Cardiac muscle cell (in vitro differentiated cells and primary cell): ENCODE measurements around the gene FNBP1. TPM values are rescaled to one million over a fixed set of nuclear protein-coding genes. Genes with fewer than 3 reads are reported as not detected.

ENCODE experiments used
- DNase-seq, 2 donors: peaks; one replicate each; pipeline versions ENCODE4 v3.0.0 to v3.0.0-alpha.2; 2010 to 2017; ENCODE audit warnings: low read depth in 1 of 2, low spot score in 1 of 2
- H3K27ac ChIP-seq: fragments of 200-600 bp; sonication (generic); 2 replicates; pipeline ENCODE4 v1.5.1; 2016
- H3K27me3 ChIP-seq: fragments of 200-600 bp; sonication (generic); 2 replicates; pipeline ENCODE4 v1.6.0; 2016; ENCODE audit warnings: control low read depth
- H3K36me3 ChIP-seq: fragments of 200-600 bp; sonication (generic); 2 replicates; pipeline ENCODE4 v1.5.1; 2016; ENCODE audit warnings: control low read depth
- H3K4me1 ChIP-seq: fragments of 200-600 bp; sonication (generic); 2 replicates; pipeline ENCODE4 v1.8.1; 2017; ENCODE audit warnings: low read depth, mild to moderate bottlenecking, mixed run types
- H3K4me3 ChIP-seq: fragments of 200-600 bp; sonication (generic); 2 replicates; pipeline ENCODE4 v1.5.1; 2016; ENCODE audit warnings: mild to moderate bottlenecking
- H3K9me3 ChIP-seq: fragments of 200-600 bp; sonication (generic); 2 replicates; pipeline ENCODE4 v1.5.1; 2017; ENCODE audit warnings: low read depth, mild to moderate bottlenecking, control low read depth
- polyA plus RNA-seq: library from polyadenylated mRNA; unstranded; fragments of >200 nt; fragmentation: Nextera tagmentation; extraction: Ambion mirVana; gene quantifications from 2 replicates; pipeline ENCODE4 v1.2.1, GENCODE V29; 2016
- total RNA-seq: library from RNA; depleted of rRNA; stranded (reverse); fragments of >200 nt; gene quantifications from 2 replicates; pipeline ENCODE4 v1.2.3, GENCODE V29; 2016
- TF ChIP-seq, protein P1 (sequence below): IDR thresholded peaks from 2 replicates; pipeline ENCODE4 v1.5.1; 2012; ENCODE audit warnings: low read depth, mild to moderate bottlenecking, low read length

The FNBP1 gene
- total and polyA plus RNA-seq, 2 experiments from 2014 or later, result 20.5 to 37.9 TPM

DNA sequence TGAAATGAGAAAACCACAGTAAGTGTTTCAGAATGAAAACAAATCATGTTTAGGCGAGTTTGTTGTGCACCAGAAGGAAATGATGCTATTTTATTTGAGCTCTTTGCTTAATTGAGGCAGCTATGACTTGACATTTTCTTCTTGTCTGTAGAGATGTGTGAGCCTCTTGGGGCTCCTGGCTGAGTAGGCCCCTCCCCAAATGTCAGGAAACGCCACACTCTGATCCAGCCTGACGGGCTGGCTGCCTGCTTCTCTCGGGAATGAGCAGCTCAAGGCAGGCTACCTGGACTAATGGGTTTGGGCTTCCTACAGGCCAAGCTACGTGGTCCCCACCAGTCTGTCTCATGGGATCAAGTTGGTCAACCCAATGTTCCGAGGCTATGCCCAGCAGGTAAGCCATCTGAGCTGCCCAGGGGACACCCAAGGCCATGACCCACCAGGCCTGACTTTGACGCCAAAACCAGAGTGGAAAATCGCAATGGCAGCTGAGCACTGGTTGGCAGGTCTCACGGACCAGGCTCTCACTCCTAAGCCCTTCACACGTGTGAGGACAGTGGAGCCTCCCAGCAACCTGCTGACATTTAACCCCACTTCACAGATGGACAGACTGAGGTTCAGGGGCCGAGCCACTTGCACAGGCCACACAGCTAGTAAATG lies 177.9 kb downstream of the FNBP1 start:
- no peak overlapping the region for H3K4me3 ChIP-seq
- no peaks in the 10 kb centered on the region for H3K9me3 ChIP-seq
- no peak for DNase-seq
- H3K36me3 ChIP-seq, result peaks cover 16% of the 10 kb centered on the region
- TF ChIP-seq, protein P1, sequence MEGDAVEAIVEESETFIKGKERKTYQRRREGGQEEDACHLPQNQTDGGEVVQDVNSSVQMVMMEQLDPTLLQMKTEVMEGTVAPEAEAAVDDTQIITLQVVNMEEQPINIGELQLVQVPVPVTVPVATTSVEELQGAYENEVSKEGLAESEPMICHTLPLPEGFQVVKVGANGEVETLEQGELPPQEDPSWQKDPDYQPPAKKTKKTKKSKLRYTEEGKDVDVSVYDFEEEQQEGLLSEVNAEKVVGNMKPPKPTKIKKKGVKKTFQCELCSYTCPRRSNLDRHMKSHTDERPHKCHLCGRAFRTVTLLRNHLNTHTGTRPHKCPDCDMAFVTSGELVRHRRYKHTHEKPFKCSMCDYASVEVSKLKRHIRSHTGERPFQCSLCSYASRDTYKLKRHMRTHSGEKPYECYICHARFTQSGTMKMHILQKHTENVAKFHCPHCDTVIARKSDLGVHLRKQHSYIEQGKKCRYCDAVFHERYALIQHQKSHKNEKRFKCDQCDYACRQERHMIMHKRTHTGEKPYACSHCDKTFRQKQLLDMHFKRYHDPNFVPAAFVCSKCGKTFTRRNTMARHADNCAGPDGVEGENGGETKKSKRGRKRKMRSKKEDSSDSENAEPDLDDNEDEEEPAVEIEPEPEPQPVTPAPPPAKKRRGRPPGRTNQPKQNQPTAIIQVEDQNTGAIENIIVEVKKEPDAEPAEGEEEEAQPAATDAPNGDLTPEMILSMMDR, result no peak
- no peaks in the 10 kb centered on the region for H3K4me1 ChIP-seq
- H3K27me3 ChIP-seq, result no peaks in the 10 kb centered on the region
- H3K27ac ChIP-seq, result no peak overlapping the region

DNA sequence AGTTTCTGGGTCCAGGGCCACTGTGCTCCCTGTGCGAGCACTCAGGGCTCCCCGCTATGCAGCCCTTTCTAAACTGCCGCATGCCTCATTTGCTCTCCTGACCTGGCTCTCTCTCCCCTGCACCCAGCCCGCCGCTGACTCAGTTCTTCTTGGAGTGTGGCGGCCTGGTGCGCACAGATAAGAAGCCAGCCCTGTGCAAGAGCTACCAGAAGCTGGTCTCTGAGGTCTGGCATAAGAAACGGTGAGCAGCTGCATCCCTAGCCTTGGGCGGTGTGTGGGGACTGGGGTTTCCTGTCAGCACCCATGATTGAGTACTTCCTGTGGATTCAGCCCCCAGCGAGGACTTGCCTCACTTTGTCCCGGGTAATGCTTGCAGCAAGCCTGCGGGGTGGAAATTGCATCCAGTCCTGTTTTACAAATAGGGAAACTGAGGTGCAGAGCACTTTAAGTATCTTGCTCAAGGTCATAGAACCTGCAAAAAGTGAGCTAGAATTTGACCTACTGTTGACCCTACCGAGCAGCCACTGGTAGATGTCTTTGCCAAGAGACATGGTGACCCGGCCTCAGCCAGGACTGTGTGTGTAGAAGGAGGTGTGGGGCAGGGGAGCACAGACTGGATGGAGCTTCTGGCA lies 179.8 kb downstream of the FNBP1 start:
- DNase-seq, result peak in 1 of 2 donors; percentile 96
- Histone ChIP-seq H3K36me3 (peaks cover 20% of the 10 kb centered on the region), H3K27me3 (no peaks in the 10 kb centered on the region)

DNA sequence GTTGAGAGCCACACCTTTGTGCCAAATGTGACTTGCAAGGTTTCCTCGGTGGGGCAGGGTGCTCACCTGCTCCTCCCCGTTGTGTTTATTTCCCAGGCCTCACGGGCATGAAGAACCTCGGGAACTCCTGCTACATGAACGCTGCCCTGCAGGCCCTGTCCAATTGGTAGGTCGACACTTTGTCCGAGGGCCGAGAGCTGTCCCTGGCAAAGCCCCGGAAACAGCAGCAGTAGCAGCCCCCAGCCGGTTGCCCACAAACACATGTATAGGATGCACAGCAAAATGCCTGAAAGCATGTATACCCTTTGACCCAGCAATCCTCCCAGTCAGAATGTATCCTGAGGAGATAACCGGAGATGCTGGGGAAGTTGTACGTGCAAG lies 181.6 kb downstream of the FNBP1 start:
- Histone ChIP-seq H3K4me1 (no peaks in the 10 kb centered on the region), H3K36me3 (peaks cover 20% of the 10 kb centered on the region), H3K27me3 (no peaks in the 10 kb centered on the region), H3K27ac (no peak overlapping the region), H3K9me3 (no peaks in the 10 kb centered on the region), H3K4me3 (no peak overlapping the region)
- TF ChIP-seq, protein P1, result no peak
- DNase-seq, result no peak

More for the DNA sequence above, 179.8 kb downstream of the FNBP1 start:
- H3K27ac ChIP-seq, result no peak overlapping the region
- H3K4me1 ChIP-seq, result no peaks in the 10 kb centered on the region
- no peak overlapping the region for H3K4me3 ChIP-seq
- H3K9me3 ChIP-seq, result no peaks in the 10 kb centered on the region
- TF ChIP-seq, protein P1, result no peak

DNA sequence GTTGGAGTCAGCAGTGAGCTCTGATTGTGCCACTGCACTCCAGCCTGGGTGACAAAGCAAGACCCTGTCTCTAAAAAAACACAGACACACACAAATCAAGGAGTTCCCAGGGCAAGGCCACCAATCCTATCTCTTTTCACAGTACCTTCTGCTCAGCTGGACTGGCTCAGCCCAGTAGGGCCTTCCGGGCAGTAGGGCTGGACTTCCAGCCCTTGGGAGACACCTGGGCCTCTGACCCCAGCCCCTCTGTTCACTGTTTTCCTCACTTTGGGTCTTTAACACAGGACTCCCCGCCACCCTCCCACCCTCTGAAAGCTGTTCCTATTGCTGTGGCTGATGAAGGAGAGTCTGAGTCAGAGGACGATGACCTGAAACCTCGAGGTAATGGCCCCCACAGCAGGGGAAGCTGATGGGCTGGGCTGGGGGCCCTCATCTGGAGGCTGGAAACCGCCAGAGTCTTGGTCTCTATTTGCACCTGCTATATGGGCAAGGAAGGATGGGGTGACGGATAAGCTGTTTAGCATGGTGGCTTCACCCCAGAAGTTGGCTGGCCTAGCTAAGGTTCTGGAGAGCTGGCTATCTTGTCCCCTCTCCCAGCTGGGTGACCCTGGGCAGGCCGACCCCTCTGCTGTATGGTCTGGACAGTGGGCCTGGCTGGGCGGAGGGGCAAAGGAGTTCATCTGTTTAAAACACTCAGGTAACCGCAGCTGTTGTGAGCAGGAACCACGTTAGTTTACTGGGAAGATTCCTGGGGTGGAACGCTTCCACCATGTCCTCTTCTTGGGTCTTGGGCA lies 182.1 kb downstream of the FNBP1 start:
- Histone ChIP-seq H3K4me3 (no peak overlapping the region), H3K9me3 (no peaks in the 10 kb centered on the region), H3K27ac (no peak overlapping the region), H3K36me3 (peaks cover 20% of the 10 kb centered on the region), H3K4me1 (no peaks in the 10 kb centered on the region), H3K27me3 (no peaks in the 10 kb centered on the region)
- TF ChIP-seq, protein P1, result no peak
- DNase-seq, result no peak

DNA sequence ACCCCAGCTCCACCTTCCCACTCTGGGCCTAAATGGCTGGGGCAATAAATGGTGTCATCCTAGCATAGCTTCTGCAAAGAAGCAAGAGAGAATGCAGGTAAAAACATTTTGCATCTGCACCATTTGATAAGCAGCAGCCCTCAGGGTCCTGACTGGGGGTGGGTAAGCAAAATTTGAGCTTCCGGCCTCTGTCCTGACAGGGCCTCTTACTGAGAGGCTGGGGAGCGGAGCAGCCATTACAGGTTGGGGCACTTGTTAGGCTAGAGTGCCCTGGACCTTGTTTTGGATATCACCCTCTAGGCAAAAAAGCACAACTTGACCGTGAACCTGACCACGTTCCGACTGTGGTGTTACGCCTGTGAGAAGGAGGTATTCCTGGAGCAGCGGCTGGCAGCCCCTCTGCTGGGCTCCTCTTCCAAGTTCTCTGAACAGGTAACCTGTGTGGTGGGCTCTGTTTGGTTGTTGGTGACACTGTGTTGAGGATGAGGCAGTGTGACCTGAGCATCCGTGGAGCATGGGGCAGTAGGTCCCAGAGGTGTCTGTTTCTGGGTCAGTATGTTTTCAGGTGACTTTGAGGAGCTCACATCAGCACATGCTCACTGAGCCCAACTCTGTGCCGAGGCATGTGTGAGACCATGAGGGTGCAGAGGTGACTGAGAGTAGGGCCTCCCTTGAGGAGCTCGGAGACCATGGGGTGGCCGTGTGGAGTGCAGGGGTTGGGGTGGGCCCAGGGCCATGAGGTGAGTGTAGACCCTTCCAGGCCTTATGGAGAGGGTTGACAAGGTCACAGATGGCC lies 184.6 kb downstream of the FNBP1 start:
- Histone ChIP-seq H3K27me3 (no peaks in the 10 kb centered on the region), H3K36me3 (peaks cover 24% of the 10 kb centered on the region), H3K9me3 (no peaks in the 10 kb centered on the region), H3K4me3 (no peak overlapping the region), H3K27ac (no peak overlapping the region), H3K4me1 (no peaks in the 10 kb centered on the region)
- DNase-seq, result no peak
- TF ChIP-seq, protein P1, result no peak
